NCI-H128 (cell line): ENCODE data around the gene SERGEF.
"Not testable (repeated sequence)": the region's sequence is repeated elsewhere in the genome, so short reads cannot be mapped to it uniquely, and the experiment has no call there.

Source experiments
- DNase-seq: peaks from one replicate; lab custom pipeline; 2025; ENCODE audit not compliant: unreplicated experiment; lab: John Stamatoyannopoulos, UW

The SERGEF gene

GRCh38 chr11:18000760-18001159 is 12.1 kb downstream of the SERGEF start:
- no peak for DNase-seq

- DNase-seq: not testable (repeated sequence)
Measured at GRCh38 chr11:18000128-18000527, 12.7 kb downstream of the SERGEF start.

- no peak for DNase-seq
Measured at GRCh38 chr11:17992916-17993315, 19.9 kb downstream of the SERGEF start.

- peak; percentile 7 for DNase-seq
Measured at GRCh38 chr11:17991783-17992433, 20.9 kb downstream of the SERGEF start.

GRCh38 chr11:17989306-17989705 is 23.5 kb downstream of the SERGEF start:
- DNase-seq: no peak

- no peak for DNase-seq
Measured at GRCh38 chr11:17988465-17988864, 24.4 kb downstream of the SERGEF start.

- no peak for DNase-seq
Measured at GRCh38 chr11:17987826-17988225, 25.0 kb downstream of the SERGEF start.

- no peak for DNase-seq
Measured at GRCh38 chr11:17986711-17987220, 26.1 kb downstream of the SERGEF start.

- DNase-seq: no peak
Measured at GRCh38 chr11:17986007-17986710, 26.7 kb downstream of the SERGEF start.

GRCh38 chr11:17985517-17985916 is 27.3 kb downstream of the SERGEF start:
- DNase-seq: no peak

GRCh38 chr11:17983569-17983968 is 29.3 kb downstream of the SERGEF start:
- no peak for DNase-seq

GRCh38 chr11:17979770-17980371 is 33.0 kb downstream of the SERGEF start:
- no peak for DNase-seq

- no peak for DNase-seq
Measured at GRCh38 chr11:17978553-17979287, 34.1 kb downstream of the SERGEF start.

- DNase-seq: no peak
Measured at GRCh38 chr11:17976651-17977050, 36.2 kb downstream of the SERGEF start.

GRCh38 chr11:17974246-17974645 is 38.6 kb downstream of the SERGEF start:
- DNase-seq: no peak

- DNase-seq: peak; percentile 13
Measured at GRCh38 chr11:17972987-17973386, 39.9 kb downstream of the SERGEF start.

GRCh38 chr11:17968206-17968605 is 44.6 kb downstream of the SERGEF start:
- DNase-seq: no peak

- DNase-seq: no peak
Measured at GRCh38 chr11:17967661-17968060, 45.2 kb downstream of the SERGEF start.

GRCh38 chr11:17960091-17960490 is 52.8 kb downstream of the SERGEF start:
- no peak for DNase-seq

GRCh38 chr11:17958446-17958845 is 54.4 kb downstream of the SERGEF start:
- DNase-seq: no peak
